Measurements from ENCODE around the gene TEDC2. TPM values are rescaled to one million over a fixed set of nuclear protein-coding genes. Genes with fewer than 3 reads are reported as not detected.

TEDC2 gene
- total RNA-seq, 4 donors from 2014 or later, result 1.1 to 12.3 (median 4.4) TPM

DNA sequence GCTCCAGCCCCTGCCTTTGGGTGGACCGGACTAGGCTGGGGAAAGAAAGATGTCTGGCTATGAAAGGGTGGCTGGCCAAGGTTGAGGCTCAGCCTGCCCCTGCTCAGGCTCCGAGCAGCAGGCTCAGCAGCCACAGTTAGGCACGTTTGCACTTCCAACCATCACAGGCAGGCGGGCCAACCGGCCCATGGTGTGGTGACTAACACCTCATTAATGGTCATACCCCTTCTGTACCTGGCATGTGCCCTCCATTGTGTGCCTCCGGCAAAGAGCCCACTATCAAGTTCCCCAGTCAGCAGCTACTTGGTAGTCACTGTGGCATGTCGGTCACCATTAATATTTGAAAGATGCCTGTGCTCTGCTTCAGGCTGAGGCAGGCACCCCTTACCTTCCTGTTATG, 21.8 kb downstream of the TEDC2 start:
- peaks cover 0 to 42% (median 4%) of the 10 kb centered on the region in 3 donors for H3K4me1 ChIP-seq

DNA sequence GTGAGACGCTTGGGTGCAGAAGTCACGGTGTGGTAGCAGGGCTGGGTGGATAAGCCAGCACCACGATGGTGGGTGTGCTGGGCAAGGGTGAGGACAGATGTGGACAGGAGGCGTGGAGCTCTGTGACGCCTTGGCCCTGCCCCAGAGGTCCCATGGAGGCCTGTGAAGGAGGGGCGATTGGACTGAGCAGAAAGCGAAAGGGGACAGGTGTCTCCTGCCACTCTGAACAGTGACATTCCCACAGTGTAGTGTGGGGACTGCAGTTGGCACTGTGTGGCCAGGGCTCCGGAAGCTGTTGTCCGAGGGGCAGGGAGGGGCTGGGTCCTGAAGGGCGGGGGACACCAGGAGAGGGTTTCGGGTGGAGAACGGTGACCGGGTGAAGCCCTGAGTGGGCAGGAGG, 22.3 kb downstream of the TEDC2 start:
- WGBS, 2 donors, result 72 to 82% methylated on average over 9 to 10 of the region's 13 CpGs
- peak overlapping the region; percentile 25 to 70 (median 50) for H3K27ac ChIP-seq
- TF ChIP-seq, protein P1, sequence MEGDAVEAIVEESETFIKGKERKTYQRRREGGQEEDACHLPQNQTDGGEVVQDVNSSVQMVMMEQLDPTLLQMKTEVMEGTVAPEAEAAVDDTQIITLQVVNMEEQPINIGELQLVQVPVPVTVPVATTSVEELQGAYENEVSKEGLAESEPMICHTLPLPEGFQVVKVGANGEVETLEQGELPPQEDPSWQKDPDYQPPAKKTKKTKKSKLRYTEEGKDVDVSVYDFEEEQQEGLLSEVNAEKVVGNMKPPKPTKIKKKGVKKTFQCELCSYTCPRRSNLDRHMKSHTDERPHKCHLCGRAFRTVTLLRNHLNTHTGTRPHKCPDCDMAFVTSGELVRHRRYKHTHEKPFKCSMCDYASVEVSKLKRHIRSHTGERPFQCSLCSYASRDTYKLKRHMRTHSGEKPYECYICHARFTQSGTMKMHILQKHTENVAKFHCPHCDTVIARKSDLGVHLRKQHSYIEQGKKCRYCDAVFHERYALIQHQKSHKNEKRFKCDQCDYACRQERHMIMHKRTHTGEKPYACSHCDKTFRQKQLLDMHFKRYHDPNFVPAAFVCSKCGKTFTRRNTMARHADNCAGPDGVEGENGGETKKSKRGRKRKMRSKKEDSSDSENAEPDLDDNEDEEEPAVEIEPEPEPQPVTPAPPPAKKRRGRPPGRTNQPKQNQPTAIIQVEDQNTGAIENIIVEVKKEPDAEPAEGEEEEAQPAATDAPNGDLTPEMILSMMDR (IDR thresholded peaks at IDR 0.05), result no peak
- no peak for TF ChIP-seq POLR2A (IDR thresholded peaks at IDR 0.05)
- H3K4me1 ChIP-seq, result peaks cover 0 to 48% (median 7%) of the 10 kb centered on the region in 3 donors
- H3K36me3 ChIP-seq, result no peaks in the 10 kb centered on the region
- intact Hi-C loops (cut with DNase I), result no loop called here
- no peak overlapping the region for H3K4me3 ChIP-seq
- no peak for DNase-seq
- H3K27me3 ChIP-seq, result no peaks in the 10 kb centered on the region
- H3K9me3 ChIP-seq, result no peaks in the 10 kb centered on the region

More for the DNA sequence above, 21.8 kb downstream of the TEDC2 start:
- 74 to 77% methylated on average over 6 of the region's 7 CpGs for WGBS, 2 donors
- TF ChIP-seq, protein P1 (IDR thresholded peaks at IDR 0.05), result no peak
- no peak for TF ChIP-seq POLR2A (IDR thresholded peaks at IDR 0.05)
- no peaks in the 10 kb centered on the region for H3K36me3 ChIP-seq
- DNase-seq, result no peak
- H3K4me3 ChIP-seq, result no peak overlapping the region
- H3K27ac ChIP-seq, result no peak overlapping the region
- intact Hi-C loops (cut with DNase I), result no loop called here
- no peaks in the 10 kb centered on the region for H3K9me3 ChIP-seq
- no peaks in the 10 kb centered on the region for H3K27me3 ChIP-seq

DNA sequence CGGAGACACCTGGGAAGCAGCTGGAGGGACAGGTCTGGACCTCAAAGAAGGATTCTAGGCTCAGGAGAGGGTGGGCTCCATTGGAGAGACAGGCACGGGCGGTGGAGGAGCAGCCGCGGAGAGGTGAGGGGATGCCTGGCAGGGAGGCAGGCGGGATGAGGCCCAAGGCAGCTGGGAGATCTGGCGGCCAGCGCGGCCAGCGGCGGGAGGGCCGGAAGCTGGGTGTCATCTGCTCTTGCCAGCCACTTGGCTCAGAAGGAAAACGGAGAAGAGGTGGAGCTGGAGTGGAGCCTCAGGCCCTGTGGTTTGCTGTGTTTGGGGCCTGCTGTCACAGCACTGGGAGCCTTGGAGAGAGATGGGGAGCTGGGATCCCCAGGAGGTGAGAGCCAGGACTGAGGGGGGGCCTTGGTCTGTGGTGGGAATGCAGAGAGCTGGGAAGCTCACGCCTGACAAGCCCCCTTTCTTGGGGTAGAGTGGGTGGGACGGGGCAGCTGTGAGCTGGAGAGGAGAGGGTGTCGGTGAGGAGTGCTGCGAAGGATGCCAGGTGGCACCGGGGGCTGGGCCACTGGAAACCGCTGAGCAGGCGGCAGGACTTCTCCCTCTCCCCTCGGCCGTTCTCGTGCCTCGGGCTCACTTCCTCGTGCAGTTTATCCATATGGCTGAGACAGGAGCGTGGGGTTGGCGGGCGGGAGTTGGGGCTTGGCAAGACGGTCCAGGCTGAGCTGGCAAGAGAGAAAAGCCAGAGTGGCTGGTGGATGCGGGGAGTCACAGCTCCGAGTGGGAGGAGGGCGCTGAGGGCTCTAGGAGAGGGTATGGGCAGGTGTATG, 23.0 kb downstream of the TEDC2 start:
- TF ChIP-seq POLR2A (IDR thresholded peaks at IDR 0.05), result no peak
- TF ChIP-seq, protein P1 (IDR thresholded peaks at IDR 0.05), result no peak
- H3K9me3 ChIP-seq, result no peaks in the 10 kb centered on the region
- no peaks in the 10 kb centered on the region for H3K36me3 ChIP-seq
- peaks cover 0 to 55% (median 7%) of the 10 kb centered on the region in 3 donors for H3K4me1 ChIP-seq
- no peaks in the 10 kb centered on the region for H3K27me3 ChIP-seq
- intact Hi-C loops (cut with DNase I), result no loop called here
- H3K27ac ChIP-seq, result peak overlapping the region; percentile 25 to 70 (median 50)
- peak overlapping the region in 2 of 4 donors; percentile 11 to 31 for H3K4me3 ChIP-seq
- WGBS, 2 donors, result 68 to 69% methylated on average over 18 to 23 of the region's 32 CpGs
- DNase-seq, result no peak

DNA sequence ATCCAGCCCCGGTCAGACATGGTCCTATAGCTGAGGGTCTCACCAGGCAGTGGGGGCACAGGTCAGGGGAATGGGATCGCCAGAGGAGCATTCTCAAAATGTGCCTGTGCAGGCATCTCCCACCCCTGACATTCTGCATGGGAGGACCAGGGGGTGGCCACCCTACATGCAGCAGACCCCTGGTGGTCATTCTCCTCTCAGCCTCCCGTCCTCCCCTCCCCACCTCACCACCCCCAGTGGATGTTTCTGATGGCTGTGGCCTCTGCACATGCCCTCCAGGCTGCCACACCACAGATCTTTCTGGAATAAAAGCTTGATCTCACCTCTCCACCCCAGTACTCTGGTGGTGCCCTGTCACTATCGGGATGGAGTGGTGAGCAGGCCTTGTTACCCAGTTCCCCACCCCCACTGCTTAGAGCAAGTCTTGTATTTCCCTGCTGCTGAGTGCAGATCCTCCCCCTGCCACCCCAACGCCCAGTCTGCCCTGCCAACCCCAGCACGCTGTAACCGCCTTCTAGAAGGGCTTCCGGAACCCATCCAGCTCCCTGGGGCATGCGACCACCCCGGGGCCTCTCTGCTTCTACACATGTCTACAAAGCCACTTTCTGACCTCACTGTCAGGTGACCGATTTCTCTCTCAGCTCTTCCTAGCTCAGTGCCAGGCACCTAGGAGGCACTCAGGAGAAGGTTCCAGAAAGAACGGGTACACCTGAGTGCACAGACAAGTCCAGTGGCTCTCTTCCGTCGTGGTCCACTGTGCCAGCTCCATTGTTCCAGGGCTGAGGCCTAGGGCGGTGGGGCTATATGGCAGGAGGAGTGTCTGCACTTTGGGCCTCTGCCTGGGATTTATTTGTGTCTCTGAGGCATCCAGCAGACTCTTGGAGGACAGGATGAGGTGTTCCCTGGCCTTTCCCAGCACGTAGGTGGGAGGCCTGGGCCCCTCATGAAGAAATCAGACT, 24.3 kb downstream of the TEDC2 start:
- TF ChIP-seq POLR2A (IDR thresholded peaks at IDR 0.05), result no peak
- TF ChIP-seq, protein P1 (IDR thresholded peaks at IDR 0.05), result no peak
- WGBS, 2 donors, result 84 to 87% methylated on average over 13 to 16 of the region's 16 CpGs
- no peaks in the 10 kb centered on the region for H3K9me3 ChIP-seq
- H3K27me3 ChIP-seq, result no peaks in the 10 kb centered on the region
- H3K36me3 ChIP-seq, result no peaks in the 10 kb centered on the region
- peaks cover 0 to 57% (median 7%) of the 10 kb centered on the region in 3 donors for H3K4me1 ChIP-seq
- no peak overlapping the region for H3K4me3 ChIP-seq
- H3K27ac ChIP-seq, result peak overlapping the region in 1 of 4 donors; percentile 70
- intact Hi-C loops (cut with DNase I), result no loop called here
- no peak for DNase-seq
